ENCODE data around the gene SMIM13. TPM values are rescaled to one million over a fixed set of nuclear protein-coding genes. Genes with fewer than 3 reads are reported as not detected.

Gene SMIM13
- total RNA-seq, 4 donors from 2014 or later, result 5.7 to 33.8 (median 6.7) TPM

GRCh38 chr6:11072101-11072500 is 21.5 kb upstream of the SMIM13 start:
- no peaks in the 10 kb centered on the region for H3K36me3 ChIP-seq
- no peak overlapping the region for H3K27ac ChIP-seq
- no peaks in the 10 kb centered on the region for H3K9me3 ChIP-seq
- no peaks in the 10 kb centered on the region for H3K4me1 ChIP-seq
- H3K4me3 ChIP-seq, result no peak overlapping the region
- intact Hi-C loops (cut with DNase I; ENCODE audit: low total_unique reads), result no loop called here
- in situ Hi-C loops (cut with MboI; ENCODE audit: low pct_ligation_motif_present in 1 of 4, low pct_unique_long_range_greater_than_20kb in 1 of 4, low sequenced_read_pairs in 3 of 4), result loop anchor here (10.0 to 25.0 kb wide), 3 partner anchors 110 to 585 kb away; no protein-coding TSS in a partner anchor
- no peak for TF ChIP-seq CTCF (IDR thresholded peaks at IDR 0.05)
- no peak for TF ChIP-seq EP300 (IDR thresholded peaks at IDR 0.05; ENCODE audit: low read depth)
- TF ChIP-seq POLR2AphosphoS5 (IDR thresholded peaks at IDR 0.05), result no peak
- TF ChIP-seq POLR2A (IDR thresholded peaks at IDR 0.05), result no peak
- WGBS, 2 donors (ENCODE audit: low coverage in 1 of 2), result 83 to 97% methylated on average over 3 to 4 of the region's 4 CpGs
- no peak for DNase-seq
- no peaks in the 10 kb centered on the region for H3K27me3 ChIP-seq

- in situ Hi-C loops (cut with MboI; ENCODE audit: low pct_ligation_motif_present in 1 of 4, low pct_unique_long_range_greater_than_20kb in 1 of 4, low sequenced_read_pairs in 3 of 4), result loop anchor here in 1 of 4 donors (10.0 kb wide), 1 partner anchor 122 kb away; no protein-coding TSS in a partner anchor
- intact Hi-C loops (cut with DNase I; ENCODE audit: low total_unique reads), result no loop called here
- TF ChIP-seq EP300 (IDR thresholded peaks at IDR 0.05; ENCODE audit: low read depth) (no peak), POLR2A (IDR thresholded peaks at IDR 0.05) (no peak), CTCF (IDR thresholded peaks at IDR 0.05) (no peak), POLR2AphosphoS5 (IDR thresholded peaks at IDR 0.05) (no peak)
- Histone ChIP-seq H3K9me3 (no peaks in the 10 kb centered on the region), H3K36me3 (no peaks in the 10 kb centered on the region), H3K27me3 (no peaks in the 10 kb centered on the region), H3K4me3 (no peak overlapping the region), H3K27ac (no peak overlapping the region), H3K4me1 (no peaks in the 10 kb centered on the region)
- 77% methylated on average over 2 of the region's 2 CpGs for WGBS, 2 donors (ENCODE audit: low coverage in 1 of 2)
- no peak for DNase-seq
Observed at GRCh38 chr6:11076540-11076939, 17.1 kb upstream of the SMIM13 start.

GRCh38 chr6:11078266-11078665 is 15.4 kb upstream of the SMIM13 start:
- no peak overlapping the region for H3K4me3 ChIP-seq
- intact Hi-C loops (cut with DNase I; ENCODE audit: low total_unique reads) (no loop called here), in situ Hi-C loops (cut with MboI; ENCODE audit: low pct_ligation_motif_present in 1 of 4, low pct_unique_long_range_greater_than_20kb in 1 of 4, low sequenced_read_pairs in 3 of 4) (loop anchor here in 1 of 4 donors (10.0 kb wide), 1 partner anchor 123 kb away; no protein-coding TSS in a partner anchor)
- no peak overlapping the region for H3K27ac ChIP-seq
- no peaks in the 10 kb centered on the region for H3K4me1 ChIP-seq
- H3K27me3 ChIP-seq, result no peaks in the 10 kb centered on the region
- H3K36me3 ChIP-seq, result no peaks in the 10 kb centered on the region
- no peak for DNase-seq
- H3K9me3 ChIP-seq, result no peaks in the 10 kb centered on the region
- TF ChIP-seq POLR2AphosphoS5 (IDR thresholded peaks at IDR 0.05), result no peak
- no peak for TF ChIP-seq POLR2A (IDR thresholded peaks at IDR 0.05)
- no peak for TF ChIP-seq EP300 (IDR thresholded peaks at IDR 0.05; ENCODE audit: low read depth)
- 87 to 92% methylated on average over 3 to 4 of the region's 4 CpGs for WGBS, 2 donors (ENCODE audit: low coverage in 1 of 2)

- DNase-seq, result no peak
- Histone ChIP-seq H3K36me3 (no peaks in the 10 kb centered on the region), H3K27ac (no peak overlapping the region), H3K9me3 (no peaks in the 10 kb centered on the region), H3K4me3 (no peak overlapping the region), H3K4me1 (no peaks in the 10 kb centered on the region), H3K27me3 (no peaks in the 10 kb centered on the region)
- in situ Hi-C loops (cut with MboI; ENCODE audit: low pct_ligation_motif_present in 1 of 4, low pct_unique_long_range_greater_than_20kb in 1 of 4, low sequenced_read_pairs in 3 of 4), result no loop called here
- WGBS, 2 donors (ENCODE audit: low coverage in 1 of 2), result 51 to 86% methylated on average over 1 to 3 of the region's 3 CpGs
- intact Hi-C loops (cut with DNase I; ENCODE audit: low total_unique reads), result no loop called here
- no peak for TF ChIP-seq POLR2A (IDR thresholded peaks at IDR 0.05)
Observed at GRCh38 chr6:11080296-11080695, 13.3 kb upstream of the SMIM13 start.

GRCh38 chr6:11083491-11083890 is 10.1 kb upstream of the SMIM13 start:
- H3K9me3 ChIP-seq, result no peaks in the 10 kb centered on the region
- no peak for DNase-seq
- intact Hi-C loops (cut with DNase I; ENCODE audit: low total_unique reads), result no loop called here

More at GRCh38 chr6:11083491-11083890, 10.1 kb upstream of the SMIM13 start:
- no peaks in the 10 kb centered on the region for H3K27me3 ChIP-seq
- no peaks in the 10 kb centered on the region for H3K36me3 ChIP-seq
- no peaks in the 10 kb centered on the region for H3K4me1 ChIP-seq
- TF ChIP-seq EP300 (IDR thresholded peaks at IDR 0.05; ENCODE audit: low read depth) (no peak), POLR2A (IDR thresholded peaks at IDR 0.05) (no peak), POLR2AphosphoS5 (IDR thresholded peaks at IDR 0.05) (no peak), CTCF (IDR thresholded peaks at IDR 0.05) (no peak)
- H3K4me3 ChIP-seq, result no peak overlapping the region
- H3K27ac ChIP-seq, result no peak overlapping the region
- 66 to 67% methylated on average over 4 of the region's 4 CpGs for WGBS, 2 donors (ENCODE audit: low coverage in 1 of 2)
- in situ Hi-C loops (cut with MboI; ENCODE audit: low pct_ligation_motif_present in 1 of 4, low pct_unique_long_range_greater_than_20kb in 1 of 4, low sequenced_read_pairs in 3 of 4), result no loop called here

Data from transverse colon (tissue), 4 donors.